ENCODE results near the gene SCARB1. TPM values are rescaled to one million over a fixed set of nuclear protein-coding genes. Genes with fewer than 3 reads are reported as not detected.

The SCARB1 gene
- total and polyA plus RNA-seq, 2 of the 13 experiments (the other 11 are each of a cell fraction or from before 2014, with no cell fraction given): 63.4 to 160 TPM

- TF ChIP-seq ZNF362 (CRISPR knock-in tag; IDR thresholded peaks at IDR 0.05; ENCODE audit: borderline replicate concordance): no peak
- TF ChIP-seq POLR2AphosphoS5 (IDR thresholded peaks at IDR 0.05; ENCODE audit: low read depth, low read length): no peak
- TF ChIP-seq MXD1 (CRISPR knock-in tag; IDR thresholded peaks at IDR 0.05): peak; percentile 61; the same call in 1 of the 2 replicates
- no peak for TF ChIP-seq CBX1 (IDR thresholded peaks at IDR 0.05; ENCODE audit: low read depth)
- TF ChIP-seq ZNF564 (CRISPR knock-in tag; IDR thresholded peaks at IDR 0.05): no peak
- TF ChIP-seq POGZ (CRISPR knock-in tag; IDR thresholded peaks at IDR 0.05): peak; percentile 80
- TF ChIP-seq ZNF782 (CRISPR knock-in tag; IDR thresholded peaks at IDR 0.05; ENCODE audit: borderline replicate concordance): no peak
- no peak for TF ChIP-seq ELK4 (CRISPR knock-in tag; IDR thresholded peaks at IDR 0.05; ENCODE audit: borderline replicate concordance)
- no peak for TF ChIP-seq KLF13 (CRISPR knock-in tag; IDR thresholded peaks at IDR 0.05)
- TF ChIP-seq MYNN (CRISPR knock-in tag; IDR thresholded peaks at IDR 0.05; ENCODE audit: low read depth): no peak
- no peak for TF ChIP-seq SRSF9 (IDR thresholded peaks at IDR 0.05; ENCODE audit: borderline replicate concordance, insufficient read depth, low read depth, low read length, poor library complexity, severe bottlenecking)
- peak; percentile 84 for TF ChIP-seq HBP1 (CRISPR knock-in tag; IDR thresholded peaks at IDR 0.05; ENCODE audit: low read depth)
- peak; percentile 95 for TF ChIP-seq DPF2 (CRISPR knock-in tag; IDR thresholded peaks at IDR 0.05; ENCODE audit: borderline replicate concordance, low read depth)
- no peak for TF ChIP-seq KLF12 (CRISPR knock-in tag; IDR thresholded peaks at IDR 0.05; ENCODE audit: borderline replicate concordance)
- no peak for TF ChIP-seq KAT2B (IDR thresholded peaks at IDR 0.05; ENCODE audit: borderline replicate concordance, low read depth, low read length)
- TF ChIP-seq NR2F2 (IDR thresholded peaks at IDR 0.05; ENCODE audit: borderline replicate concordance, low read depth): peak; percentile 40; the same call in 1 of the 2 replicates
- TF ChIP-seq ZNF430 (CRISPR knock-in tag; IDR thresholded peaks at IDR 0.05): 0 out of 2 replicates have a peak, but pooled peaks have one; percentile 30
- no peak for TF ChIP-seq ZNF10 (CRISPR knock-in tag; IDR thresholded peaks at IDR 0.05; ENCODE audit: borderline replicate concordance, low read depth)
- no peak for TF ChIP-seq GZF1 (CRISPR knock-in tag; IDR thresholded peaks at IDR 0.05)
Observed at GRCh38 chr12:124852329-124852831, 11.3 kb downstream of the SCARB1 start (continued).
